ENCODE results near the gene MBD5.

Gene MBD5

DNA sequence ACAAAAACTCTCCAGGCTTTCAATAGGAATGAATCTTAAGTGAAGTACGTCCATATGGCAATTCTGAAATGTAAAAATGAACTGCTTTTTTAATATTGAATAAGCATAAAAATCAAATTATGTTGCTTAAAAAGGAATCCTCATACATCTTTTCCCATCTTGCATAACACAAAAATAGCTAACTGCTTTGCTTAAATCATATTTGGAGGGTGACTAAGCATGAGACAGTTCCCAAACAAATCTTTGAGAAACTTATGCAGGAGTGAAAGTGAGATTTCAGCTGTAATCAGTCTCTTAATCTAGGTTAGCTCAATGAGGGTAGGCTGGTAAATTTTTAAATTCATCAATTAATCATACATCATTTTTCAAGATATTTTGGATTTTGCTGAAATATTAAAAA, 111.5 kb downstream of the MBD5 start:
- DNase-seq, result no peak

DNA sequence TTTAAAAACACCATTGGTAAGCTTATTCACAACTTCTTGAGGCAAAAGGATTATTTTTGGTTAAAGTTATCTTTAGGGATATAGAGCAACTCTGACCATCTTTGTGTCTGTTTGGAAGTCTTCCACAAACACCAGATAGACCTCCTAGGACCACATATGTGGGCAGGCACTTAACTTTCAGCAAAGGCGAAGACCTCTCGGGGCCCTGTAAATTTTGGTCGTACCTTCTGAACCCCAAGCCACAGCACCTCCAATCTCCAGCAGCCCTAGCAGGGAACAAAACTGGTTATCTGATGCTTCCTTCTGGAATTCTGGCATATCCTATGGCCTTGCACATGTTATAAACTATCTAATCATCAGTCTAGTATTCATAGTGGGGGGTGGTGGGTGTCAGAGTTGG, 114.8 kb downstream of the MBD5 start:
- no peak for DNase-seq

DNA sequence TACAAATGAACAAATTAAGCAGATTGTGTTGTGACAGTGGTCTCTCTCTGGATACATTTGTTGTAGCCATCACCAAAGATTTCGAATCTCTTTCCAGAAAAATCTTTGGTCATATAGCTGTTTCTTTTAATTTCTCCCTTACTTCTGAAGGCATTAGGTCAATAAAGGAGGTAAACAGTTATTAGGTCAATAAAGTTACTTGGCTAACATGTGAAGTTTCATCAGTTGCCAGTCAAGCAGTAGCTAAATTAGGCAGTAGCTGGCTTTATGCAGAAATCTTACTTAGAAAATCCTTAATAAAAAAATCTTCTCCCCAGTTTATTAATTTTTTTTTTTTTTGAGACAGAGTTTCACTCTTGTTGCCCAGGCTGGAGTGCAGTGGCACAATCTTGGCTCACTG, 115.5 kb downstream of the MBD5 start:
- DNase-seq, result no peak

DNA sequence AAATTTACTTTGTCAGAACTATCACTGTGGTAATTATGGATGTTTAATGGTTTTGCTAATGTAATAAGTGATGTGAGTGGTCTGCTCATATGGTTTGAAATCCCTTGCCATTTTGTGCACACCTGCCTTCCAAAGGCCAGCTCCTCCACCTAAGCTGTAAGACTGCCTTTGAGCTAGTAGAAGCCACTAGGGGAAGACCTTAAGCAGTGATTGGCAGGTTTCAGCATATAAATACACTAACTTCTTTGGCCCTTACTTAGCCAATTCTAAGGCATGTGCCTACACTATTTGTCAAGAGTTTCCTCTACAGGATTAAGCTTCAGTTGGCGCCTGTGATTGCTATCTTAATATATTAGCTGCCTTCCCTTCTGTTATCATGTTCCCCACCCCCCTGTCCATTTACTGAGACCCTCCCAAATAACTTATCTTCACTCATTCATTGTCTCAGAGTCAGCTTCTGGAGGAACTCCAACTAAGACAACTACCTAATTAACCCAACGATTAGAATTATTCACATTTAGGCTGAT, 141.1 kb downstream of the MBD5 start:
- no peak for DNase-seq

DNA sequence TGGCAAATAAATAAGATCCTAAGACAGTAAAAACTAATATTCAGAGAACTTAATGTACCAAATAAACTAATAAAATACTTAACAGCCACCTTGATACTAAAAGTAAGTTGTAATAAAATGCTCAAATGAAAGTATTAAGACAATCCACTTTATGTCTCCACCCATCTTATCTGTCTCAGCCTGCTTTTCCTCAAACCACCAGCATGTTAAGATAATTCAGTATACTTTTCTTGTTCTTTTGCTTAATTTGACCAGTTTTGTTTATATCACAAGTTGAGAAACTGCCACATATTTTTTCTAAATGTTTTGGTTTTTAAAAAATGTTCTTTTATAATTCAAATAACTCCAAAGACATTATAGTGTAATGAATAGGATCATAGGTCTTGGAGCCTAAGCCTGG, 142.0 kb downstream of the MBD5 start:
- DNase-seq, result no peak

DNA sequence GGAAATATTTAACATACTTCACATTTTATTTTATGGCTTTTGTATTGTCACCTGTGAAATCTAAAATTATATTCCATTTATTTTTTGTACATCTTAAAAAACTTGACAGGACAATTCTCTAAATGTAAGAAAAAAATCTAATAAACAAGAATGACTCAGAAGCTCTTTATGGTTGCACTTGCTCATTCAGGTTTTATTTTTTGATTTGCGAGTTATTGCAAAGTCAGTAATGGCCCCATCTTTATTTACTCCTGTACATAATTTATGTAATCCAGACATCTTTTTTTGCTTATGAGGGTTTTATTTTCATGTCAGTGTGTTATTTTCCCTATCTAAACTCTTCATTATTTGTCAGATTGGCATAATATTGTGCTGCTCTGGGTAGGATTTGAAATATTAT, 145.1 kb downstream of the MBD5 start:
- DNase-seq, result no peak

DNA sequence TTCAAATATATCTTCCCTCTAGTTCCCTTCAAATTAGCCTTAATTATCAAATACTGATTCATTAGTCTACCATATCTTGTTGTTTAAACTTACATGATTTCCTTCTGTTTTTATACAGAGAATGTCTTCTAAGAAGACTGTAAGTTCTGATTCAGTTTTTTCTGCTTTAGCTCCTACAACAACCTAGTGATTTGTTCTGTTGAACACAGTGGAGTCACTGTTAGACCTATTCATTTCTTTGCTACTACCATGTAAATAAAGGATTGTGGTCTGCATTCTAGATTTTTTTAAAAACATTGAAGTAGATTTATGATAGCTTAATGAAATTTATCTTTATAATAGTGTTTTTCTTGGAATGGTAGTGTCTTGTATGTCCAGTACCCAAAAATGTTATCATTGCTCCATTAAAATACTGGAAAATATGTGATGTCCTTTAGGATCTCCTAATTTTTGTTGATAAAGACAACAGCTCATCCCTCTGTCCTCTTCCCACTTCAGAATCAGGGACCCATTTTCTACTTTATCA, 146.4 kb downstream of the MBD5 start:
- DNase-seq, result no peak

DNA sequence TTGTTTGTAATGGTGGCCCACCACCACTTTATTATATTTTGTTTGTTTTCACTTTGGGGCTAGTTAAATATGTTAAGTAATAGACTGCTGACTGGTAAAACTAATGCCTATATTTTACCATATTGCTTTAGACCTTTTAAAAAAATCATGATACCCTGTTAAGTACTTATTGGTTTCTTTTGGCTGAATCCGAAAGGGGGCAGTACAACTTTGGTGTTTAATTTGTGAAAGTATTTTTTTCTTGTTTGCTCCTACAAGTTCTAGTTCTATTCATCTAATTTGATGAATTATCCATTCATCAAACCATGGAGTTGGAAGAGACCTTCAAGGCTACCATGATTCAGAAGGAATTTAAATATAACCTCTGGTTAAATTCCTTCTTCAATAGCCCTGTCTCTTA, 147.0 kb downstream of the MBD5 start:
- no peak for DNase-seq

DNA sequence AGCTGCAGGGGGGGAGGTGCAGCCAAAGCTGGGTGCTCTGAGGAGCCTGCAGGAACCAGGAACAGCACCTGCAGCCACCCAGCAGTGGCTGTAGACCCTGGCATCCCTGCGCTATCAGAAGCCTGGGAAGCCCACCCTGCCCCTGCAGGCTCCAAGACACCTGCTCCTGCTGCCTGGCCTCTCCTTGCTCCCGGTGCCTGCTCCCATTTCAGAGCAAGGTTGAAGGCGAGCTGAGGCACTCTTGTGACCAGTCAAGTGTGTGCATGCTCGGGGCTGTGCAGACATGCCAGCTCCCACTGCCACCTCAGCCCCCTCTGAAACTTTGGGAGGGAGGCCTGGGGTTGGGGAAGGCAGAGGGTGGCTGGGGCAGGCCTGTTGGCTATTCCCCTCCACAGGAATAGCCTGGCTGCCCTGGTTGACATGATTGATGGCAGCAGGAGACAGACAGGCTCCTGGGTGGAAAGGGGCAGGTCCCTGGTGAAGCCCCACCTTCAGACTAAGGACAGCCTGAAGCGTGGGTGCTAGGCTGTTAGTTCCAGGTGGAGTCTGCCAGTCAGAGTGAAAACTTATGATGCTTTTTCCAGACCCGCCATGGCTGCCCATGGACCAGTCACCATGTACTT, 151.4 kb downstream of the MBD5 start:
- no peak for DNase-seq

DNA sequence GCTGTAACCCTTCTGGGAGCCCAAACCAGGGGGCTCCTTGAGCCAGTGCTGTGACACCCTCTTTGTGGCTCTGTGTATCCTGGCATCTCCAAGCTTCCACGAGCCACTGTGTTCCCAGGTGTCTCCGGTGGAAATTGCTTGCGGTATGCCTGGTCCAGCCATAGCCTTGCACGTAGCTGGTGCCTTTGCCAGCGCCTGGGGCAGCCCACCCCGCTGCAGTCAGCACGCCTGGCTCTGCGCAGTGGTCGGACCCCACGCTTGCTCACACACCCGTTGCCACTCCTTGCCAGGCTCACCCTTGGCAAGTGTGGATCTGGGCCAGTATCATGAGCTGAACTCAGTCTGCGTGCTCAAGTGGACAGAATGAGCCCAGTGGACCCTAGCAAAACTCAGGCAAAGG, 152.3 kb downstream of the MBD5 start:
- DNase-seq, result no peak

DNA sequence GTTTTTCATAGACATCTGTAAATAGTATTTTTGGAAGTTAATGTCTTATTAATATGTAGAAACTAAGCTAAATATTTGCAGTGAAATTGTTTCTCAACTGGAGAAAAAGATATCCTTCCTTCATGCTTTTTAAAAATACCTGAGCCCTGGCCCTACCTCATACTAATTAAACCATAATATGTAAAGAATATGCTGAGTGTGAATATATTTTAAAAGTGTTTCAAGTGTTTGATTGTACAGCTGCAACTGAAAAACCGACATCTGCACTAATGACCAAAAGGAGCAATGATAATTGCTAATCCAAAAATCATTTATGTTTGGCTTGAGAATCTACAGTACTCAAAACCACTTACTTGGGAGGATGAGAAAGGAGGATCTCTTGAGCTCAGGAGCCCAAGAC, 156.7 kb downstream of the MBD5 start:
- DNase-seq, result no peak

DNA sequence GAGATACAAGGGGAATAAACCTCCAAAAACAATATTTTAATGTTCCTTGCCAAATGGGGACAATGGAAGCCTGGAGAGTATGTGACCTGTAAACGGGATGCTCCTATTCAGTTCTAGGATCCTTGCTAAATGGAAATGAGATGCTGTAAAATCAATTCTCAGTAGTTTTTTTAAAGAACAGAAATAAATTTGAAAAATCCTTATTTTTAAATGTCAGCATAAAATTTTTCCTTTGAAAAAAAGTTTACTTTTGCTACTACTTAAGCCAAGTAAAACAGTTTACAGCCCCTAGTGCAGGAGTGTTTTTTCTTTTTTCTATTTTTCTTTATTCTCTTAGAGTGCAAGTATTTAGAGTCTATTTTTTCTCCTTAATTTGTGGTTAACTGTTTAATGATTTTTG, 158.8 kb downstream of the MBD5 start:
- no peak for DNase-seq

DNA sequence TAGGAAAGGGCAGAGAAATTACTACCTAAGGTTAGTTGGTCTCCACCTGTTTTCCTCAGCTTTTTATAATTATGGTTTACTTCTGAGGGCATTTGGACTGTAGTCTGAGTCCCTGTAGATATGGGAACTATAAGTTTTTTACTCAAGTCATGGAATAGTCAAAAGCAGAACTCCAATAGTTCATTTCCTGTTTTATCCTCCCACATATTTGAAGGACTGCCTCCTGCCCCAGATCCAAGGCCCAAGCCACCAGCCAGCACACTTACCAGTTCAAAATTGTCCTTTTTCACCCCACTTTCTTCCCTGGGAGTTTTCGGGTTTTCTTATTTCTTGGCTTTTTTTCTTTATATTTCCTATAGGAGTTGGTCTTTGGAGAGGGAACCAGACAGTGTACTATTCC, 164.1 kb downstream of the MBD5 start:
- no peak for DNase-seq

DNA sequence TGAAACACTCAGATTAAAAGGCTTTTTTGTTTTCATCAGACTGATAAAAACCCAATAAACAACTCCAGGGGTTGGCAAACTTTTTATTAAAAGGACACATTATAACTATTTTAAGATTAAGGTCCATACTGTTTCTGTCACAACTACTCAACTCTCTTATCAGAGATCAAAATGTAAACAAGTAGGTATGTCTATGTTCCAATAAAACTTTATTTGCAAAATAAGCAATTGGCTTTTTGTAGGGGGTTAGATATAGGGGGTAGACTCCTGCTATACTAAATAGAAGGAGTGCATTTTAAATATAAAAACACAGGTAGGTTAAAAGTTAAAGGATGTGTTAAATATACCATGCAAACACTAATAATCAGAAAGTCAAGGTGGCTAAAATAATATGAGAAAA, 174.0 kb downstream of the MBD5 start:
- DNase-seq, result no peak

DNA sequence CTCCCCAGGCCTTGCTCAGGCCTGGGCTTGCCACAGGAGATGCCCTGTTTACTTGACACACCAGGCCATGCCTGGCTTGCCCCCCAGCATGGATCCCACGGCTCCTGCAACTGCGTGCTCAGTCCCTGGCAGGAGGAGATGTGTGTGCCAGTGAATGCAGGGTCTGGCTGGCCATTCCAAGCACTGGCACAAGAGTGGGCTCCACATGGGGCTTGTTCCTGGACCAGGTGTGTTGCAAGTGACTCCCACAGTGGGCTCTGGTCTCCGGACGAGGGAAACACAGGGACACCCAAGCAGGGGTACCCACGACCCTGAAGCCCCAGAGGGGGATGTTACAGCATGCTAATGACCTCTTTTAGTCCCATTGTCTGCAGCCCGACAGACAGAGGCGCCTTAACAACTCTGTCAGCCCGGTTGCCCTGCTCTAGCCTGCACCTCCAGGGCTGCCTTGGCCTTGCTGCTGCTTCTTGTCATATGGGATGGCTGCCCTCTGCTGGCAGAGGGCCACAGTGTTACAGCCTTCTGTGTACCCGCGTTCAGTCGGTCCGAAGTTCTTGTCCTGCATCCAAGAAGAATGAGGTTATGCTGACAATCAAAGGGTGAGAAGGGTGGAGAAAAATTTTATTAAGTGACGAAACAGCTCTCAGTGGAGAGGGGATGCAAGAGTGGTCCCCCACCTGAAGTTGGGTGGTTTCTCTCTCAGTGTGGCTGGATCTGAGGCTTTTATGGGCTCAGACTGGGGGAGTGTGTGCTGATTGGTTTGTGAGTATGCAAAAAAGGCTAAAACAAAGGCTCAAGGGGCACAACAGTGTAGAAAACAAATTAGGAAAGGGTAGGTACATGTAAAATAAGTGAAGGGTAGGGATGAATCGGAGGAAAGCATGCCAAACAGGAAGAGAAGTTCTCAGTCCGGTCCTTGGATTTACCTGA, 180.4 kb downstream of the MBD5 start:
- peak; percentile 39 for DNase-seq

DNA sequence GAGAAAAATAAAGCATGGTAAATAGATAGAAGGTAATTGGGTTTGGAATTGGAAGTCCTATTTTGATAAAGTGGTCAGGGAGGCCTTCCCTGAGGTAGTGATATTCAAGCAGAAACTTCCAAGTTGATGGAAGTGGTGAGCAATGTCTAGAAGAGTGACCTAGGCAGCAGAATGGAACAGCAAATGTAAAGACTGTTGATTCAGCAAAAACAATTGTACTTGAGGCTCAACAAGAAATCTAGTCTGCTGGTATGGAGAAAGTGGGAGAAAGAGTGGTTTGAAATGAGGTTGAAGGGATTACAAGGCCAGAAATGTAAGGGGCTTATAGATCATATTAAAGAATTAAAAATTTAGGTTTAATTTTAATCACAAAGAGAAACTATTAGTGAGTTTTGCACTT, 181.3 kb downstream of the MBD5 start:
- DNase-seq, result no peak

DNA sequence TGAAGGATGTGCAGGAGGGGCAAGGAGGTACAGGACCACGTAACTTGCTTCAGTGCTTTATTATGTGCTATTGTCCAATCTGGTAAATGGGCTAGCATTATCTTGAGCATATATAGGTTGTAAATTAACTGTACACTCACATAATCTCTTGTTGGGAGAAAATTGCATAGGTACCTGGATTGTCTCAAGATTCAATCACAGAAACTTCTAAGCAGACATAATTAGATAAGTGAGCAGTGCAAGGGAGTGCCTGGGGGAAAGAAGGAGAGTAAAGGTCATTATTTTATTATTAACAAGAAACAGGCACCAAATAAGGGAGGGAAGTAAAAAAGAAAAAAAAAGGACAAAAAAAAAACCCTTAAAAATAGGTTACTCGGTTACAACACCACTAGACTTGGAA, 186.2 kb downstream of the MBD5 start:
- DNase-seq, result no peak

DNA sequence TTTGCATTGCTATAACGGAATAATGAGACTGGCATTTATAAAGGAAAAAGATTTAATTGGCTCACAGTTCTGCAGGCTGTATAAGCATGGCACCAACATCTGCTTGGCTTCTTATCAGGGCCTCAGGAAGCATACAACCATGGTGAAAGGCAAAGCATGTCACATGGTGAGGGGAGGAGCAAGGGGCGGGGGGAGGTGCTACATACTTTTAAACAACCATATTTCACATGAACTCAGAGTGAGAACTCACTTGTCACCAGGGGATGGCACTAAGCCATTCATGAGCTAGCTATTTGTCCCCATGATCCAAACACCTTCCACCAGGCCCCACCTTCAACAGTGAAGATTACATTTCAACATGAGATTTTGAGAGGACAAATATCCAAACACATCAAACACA, 188.7 kb downstream of the MBD5 start:
- DNase-seq, result peak; percentile 8

DNA sequence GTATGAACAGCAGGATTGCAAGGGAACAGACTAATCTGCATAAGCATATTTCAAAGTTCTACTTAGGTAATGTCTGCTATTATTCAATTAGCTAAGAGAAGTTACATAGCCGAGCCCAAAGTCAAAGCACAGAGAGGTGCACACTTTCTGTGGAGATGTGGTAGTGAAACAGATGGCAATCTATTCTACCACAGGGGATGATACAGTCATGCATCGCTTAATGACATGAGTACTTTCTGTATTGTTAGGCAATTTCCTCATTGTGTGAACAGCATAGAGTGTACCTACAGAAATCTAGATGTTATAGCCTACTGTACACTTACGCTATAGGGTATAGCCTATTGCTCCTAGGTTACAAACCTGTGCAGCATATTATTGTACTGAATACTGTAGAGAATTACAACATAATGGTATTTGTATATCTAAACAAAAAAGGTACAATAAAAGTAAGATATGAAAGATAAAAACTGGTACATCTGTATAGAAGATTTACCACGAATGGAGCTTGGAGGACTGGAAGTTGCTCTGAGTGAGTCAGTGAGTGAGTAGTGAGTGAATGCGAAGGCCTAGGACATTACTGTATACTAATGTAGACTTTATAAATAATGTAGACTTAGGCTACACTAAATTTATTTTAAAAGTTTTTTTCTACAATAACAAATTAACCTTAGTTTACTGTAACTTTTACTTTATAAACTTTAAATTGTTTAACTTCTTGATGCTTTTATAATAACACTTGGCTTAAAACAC, 197.6 kb downstream of the MBD5 start:
- peak; percentile 45 for DNase-seq

DNA sequence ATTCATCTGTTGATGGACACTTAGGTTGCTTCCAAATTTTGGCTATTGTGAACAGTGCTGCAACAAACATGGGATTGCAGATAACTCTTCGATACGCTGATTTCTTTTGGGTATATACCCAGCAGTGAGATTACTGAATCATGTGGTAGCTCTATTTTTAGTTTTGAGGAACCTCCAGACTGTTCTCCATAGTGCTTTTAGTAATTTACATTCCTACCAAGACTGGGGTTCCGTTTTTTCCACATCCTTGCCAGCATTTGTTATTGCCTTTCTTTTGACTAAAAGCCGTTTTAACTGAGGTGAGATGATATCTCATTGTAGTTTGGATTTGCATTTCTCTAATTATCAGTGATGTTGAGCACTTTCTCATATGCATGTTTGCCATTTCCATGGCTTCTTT, 200.3 kb downstream of the MBD5 start:
- DNase-seq, result no peak

DNA sequence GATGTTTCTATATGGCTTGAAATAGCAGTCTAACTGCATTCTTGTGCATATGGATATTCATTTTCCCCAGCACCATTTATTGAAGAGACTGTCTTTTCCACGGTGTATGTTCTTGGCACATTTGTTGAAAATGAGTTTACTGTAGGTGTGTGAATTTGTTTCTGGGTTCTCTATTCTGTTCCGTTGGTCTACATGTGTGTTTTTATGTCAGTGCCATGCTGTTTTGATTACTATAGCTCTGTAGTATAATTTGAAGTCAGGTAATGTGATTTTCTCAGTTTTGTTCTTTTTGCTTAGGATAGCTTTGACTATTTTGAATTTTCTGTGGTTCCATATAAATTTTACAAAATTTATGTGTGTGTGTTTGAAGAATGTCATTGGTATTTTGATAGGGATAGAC, 201.0 kb downstream of the MBD5 start:
- no peak for DNase-seq

DNA sequence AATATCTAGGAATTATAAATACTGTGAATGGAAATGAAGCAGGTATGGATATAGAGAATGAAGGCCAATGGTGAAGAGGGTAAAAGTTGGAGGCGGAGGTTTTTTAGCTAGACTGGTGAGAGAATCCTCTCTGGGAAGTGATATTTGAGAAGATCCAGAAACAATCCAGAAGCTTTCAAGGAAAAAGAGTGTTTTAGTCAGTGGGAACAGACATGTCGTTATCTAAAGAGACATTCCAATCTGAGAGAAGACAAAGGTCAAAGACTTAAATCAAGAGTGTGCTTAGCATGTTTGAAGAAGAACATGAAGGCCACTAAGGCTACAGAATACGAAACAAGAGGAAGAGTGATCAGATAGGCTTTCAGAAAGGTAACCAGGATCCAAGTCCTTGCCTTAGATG, 211.0 kb downstream of the MBD5 start:
- DNase-seq, result no peak

DNA sequence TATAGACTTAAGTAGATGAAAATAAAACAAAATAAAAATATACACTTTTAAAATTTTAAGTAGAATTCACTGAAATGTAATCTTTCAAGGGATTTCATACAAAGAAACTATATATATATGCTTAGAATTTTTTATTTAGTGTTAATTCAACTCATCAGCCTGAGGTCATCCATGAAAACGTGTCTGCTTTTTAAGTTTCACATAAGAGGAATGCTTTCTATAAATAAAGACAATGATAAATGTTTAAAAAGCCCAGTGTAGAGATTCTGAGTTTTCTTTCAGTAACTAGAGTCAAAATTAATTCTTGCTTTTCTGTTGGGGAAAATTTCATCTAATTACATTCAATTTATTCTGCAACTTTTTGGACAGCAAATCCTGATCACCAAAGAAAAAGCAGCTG, 213.3 kb downstream of the MBD5 start:
- DNase-seq, result no peak

DNA sequence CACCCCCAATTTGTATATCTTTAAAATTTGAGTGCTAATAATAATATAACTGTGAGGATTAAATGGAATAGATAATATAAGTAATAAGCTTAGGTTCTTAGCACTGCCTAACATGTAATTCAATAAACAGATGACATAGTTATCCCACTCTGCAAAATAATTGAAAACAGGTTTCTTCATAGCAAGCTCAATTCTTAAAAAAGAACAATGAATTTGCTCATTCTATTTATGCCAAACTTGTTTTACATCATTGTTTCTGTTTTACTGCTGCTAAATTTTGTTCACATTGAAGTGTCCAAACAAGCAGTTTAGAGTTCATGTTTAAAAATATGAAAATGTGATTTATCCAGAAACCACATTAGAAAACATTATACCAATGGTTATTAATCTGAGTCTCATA, 217.0 kb downstream of the MBD5 start:
- no peak for DNase-seq
